ENCODE measurements around the gene CCDC127. TPM values are rescaled to one million over a fixed set of nuclear protein-coding genes. Genes with fewer than 3 reads are reported as not detected.

CCDC127 gene
- total RNA-seq, 2 experiments from 2014 or later: 1.9 to 2.8 TPM

GRCh38 chr5:191036-191948 lies 26.7 kb downstream of the CCDC127 start, which contains the start of gene LRRC14B:
TSS of gene LRRC14B (plus strand) at chr5:191495. CDS start at chr5:191539, 44 bp downstream.
- peak within 1 kb of the TSS; percentile 25 for H3K4me3 ChIP-seq (ENCODE audit: low read length)
- H3K4me3 Mint-ChIP-seq: peak within 1 kb of the TSS; percentile 34

GRCh38 chr5:190366-191035 lies 27.5 kb downstream of the CCDC127 start:
- Histone ChIP-seq H3K36me3 (ENCODE audit: insufficient read depth, low read length) (no peaks in the 10 kb centered on the region), H3K4me1 (ENCODE audit: insufficient read depth, low read length) (peaks cover 17% of the 10 kb centered on the region), H3K27me3 (ENCODE audit: control insufficient read depth in 1 of 2, insufficient read depth in 2 of 2, low read length in 2 of 2) (peaks cover 4 to 5% of the 10 kb centered on the region in 2 experiments), H3K4me3 (ENCODE audit: low read length) (no peak overlapping the region), H3K9me3 (ENCODE audit: control insufficient read depth in 1 of 2, insufficient read depth in 1 of 2, low read length in 2 of 2) (peaks cover 0 to 8% of the 10 kb centered on the region in 2 experiments), H3K27ac (ENCODE audit: low read depth in 1 of 2, low read length in 2 of 2) (no peak overlapping the region)
- intact Hi-C loops (cut with DNase I, micrococcal nuclease): no loop called here
- no peak for ATAC-seq (ENCODE audit: poor library complexity)
- H3K9me3 Mint-ChIP-seq: no peaks in the 10 kb centered on the region
- H3K27ac Mint-ChIP-seq: no peak overlapping the region
- TF ChIP-seq, protein P1, sequence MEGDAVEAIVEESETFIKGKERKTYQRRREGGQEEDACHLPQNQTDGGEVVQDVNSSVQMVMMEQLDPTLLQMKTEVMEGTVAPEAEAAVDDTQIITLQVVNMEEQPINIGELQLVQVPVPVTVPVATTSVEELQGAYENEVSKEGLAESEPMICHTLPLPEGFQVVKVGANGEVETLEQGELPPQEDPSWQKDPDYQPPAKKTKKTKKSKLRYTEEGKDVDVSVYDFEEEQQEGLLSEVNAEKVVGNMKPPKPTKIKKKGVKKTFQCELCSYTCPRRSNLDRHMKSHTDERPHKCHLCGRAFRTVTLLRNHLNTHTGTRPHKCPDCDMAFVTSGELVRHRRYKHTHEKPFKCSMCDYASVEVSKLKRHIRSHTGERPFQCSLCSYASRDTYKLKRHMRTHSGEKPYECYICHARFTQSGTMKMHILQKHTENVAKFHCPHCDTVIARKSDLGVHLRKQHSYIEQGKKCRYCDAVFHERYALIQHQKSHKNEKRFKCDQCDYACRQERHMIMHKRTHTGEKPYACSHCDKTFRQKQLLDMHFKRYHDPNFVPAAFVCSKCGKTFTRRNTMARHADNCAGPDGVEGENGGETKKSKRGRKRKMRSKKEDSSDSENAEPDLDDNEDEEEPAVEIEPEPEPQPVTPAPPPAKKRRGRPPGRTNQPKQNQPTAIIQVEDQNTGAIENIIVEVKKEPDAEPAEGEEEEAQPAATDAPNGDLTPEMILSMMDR (IDR thresholded peaks at IDR 0.05): no peak
- POLR2A ChIA-PET: interaction anchor here (1.2 kb wide), 1 partner anchor 27 kb away, joined by 4 read pairs; the partner anchor contains the start of genes CCDC127 and SDHA
- CTCF ChIA-PET: no interaction called here
- peaks cover 7% of the 10 kb centered on the region for H3K27me3 Mint-ChIP-seq
- no peaks in the 10 kb centered on the region for H3K36me3 Mint-ChIP-seq (ENCODE audit: low read depth)
- H3K4me3 Mint-ChIP-seq: no peak overlapping the region
- peaks cover 7% of the 10 kb centered on the region for H3K4me1 Mint-ChIP-seq (ENCODE audit: low read depth)
- DNase-seq: no peak

More at GRCh38 chr5:191036-191948, 26.7 kb downstream of the CCDC127 start, which contains the start of gene LRRC14B:
- Mint-ChIP-seq H3K9me3 (no peaks in the 10 kb centered on the region), H3K27me3 (peaks cover 7% of the 10 kb centered on the region), H3K4me1 (ENCODE audit: low read depth) (peaks cover 7% of the 10 kb centered on the region), H3K27ac (no peak within 1 kb of the TSS), H3K36me3 (ENCODE audit: low read depth) (no peaks in the 10 kb centered on the region)
- CTCF ChIA-PET: no interaction called here
- intact Hi-C loops (cut with DNase I, micrococcal nuclease): no loop called here
- H3K27me3 ChIP-seq (ENCODE audit: control insufficient read depth in 1 of 2, insufficient read depth in 2 of 2, low read length in 2 of 2): peaks cover 4 to 5% of the 10 kb centered on the region in 2 experiments
- no peaks in the 10 kb centered on the region for H3K36me3 ChIP-seq (ENCODE audit: insufficient read depth, low read length)
- H3K4me1 ChIP-seq (ENCODE audit: insufficient read depth, low read length): peaks cover 17% of the 10 kb centered on the region
- peaks cover 0 to 8% of the 10 kb centered on the region in 2 experiments for H3K9me3 ChIP-seq (ENCODE audit: control insufficient read depth in 1 of 2, insufficient read depth in 1 of 2, low read length in 2 of 2)
- TF ChIP-seq, protein P1 (IDR thresholded peaks at IDR 0.05): no peak
- DNase-seq: peak in 8 of 14 experiments; percentile 10 to 48 (median 28)
- no peak within 1 kb of the TSS for H3K27ac ChIP-seq (ENCODE audit: low read depth in 1 of 2, low read length in 2 of 2)
- POLR2A ChIA-PET: interaction anchor here (1.2 kb wide), 1 partner anchor 27 kb away, joined by 4 read pairs; the partner anchor contains the start of genes CCDC127 and SDHA
- ATAC-seq (ENCODE audit: poor library complexity): no peak

DNA sequence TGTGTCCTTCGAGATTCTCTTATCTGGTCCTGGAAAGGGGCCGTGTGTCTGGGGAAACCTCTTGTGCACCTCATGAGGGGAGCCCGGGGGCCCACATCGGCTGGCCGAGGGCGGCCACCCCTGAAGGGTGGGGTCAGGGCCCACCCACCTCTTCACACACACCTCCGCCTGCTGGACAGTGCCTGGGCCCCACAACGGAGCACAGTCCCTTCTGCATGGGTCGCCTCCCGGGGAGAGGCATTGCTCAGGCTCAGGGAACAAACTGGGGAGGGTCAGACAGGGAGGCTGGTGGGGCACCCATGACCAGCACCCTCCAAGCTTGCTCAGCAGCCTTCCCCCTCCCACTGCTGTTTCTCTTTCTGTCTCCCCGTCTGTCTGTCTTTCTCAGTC lies 28.0 kb downstream of the CCDC127 start:
- Mint-ChIP-seq H3K36me3 (ENCODE audit: low read depth) (no peaks in the 10 kb centered on the region), H3K4me3 (no peak overlapping the region), H3K9me3 (no peaks in the 10 kb centered on the region), H3K4me1 (ENCODE audit: low read depth) (peaks cover 7% of the 10 kb centered on the region), H3K27me3 (peaks cover 7% of the 10 kb centered on the region), H3K27ac (no peak overlapping the region)
- intact Hi-C loops (cut with DNase I, micrococcal nuclease): loop anchor here in 1 of 2 experiments (2.0 kb wide), 1 partner anchor 241 kb away; no protein-coding TSS in a partner anchor
- DNase-seq (no peak), ATAC-seq (ENCODE audit: poor library complexity) (no peak)
- no peak overlapping the region for H3K27ac ChIP-seq (ENCODE audit: low read depth in 1 of 2, low read length in 2 of 2)
- POLR2A ChIA-PET: no interaction called here
- H3K4me3 ChIP-seq (ENCODE audit: low read length): no peak overlapping the region
- H3K4me1 ChIP-seq (ENCODE audit: insufficient read depth, low read length): peaks cover 17% of the 10 kb centered on the region
- peaks cover 4 to 5% of the 10 kb centered on the region in 2 experiments for H3K27me3 ChIP-seq (ENCODE audit: control insufficient read depth in 1 of 2, insufficient read depth in 2 of 2, low read length in 2 of 2)
- CTCF ChIA-PET: no interaction called here
- TF ChIP-seq, protein P1 (IDR thresholded peaks at IDR 0.05): no peak
- H3K9me3 ChIP-seq (ENCODE audit: control insufficient read depth in 1 of 2, insufficient read depth in 1 of 2, low read length in 2 of 2): peaks cover 0 to 8% of the 10 kb centered on the region in 2 experiments
- no peaks in the 10 kb centered on the region for H3K36me3 ChIP-seq (ENCODE audit: insufficient read depth, low read length)
